GM23248 (cell line): ENCODE measurements around the gene ZDHHC5. TPM values are rescaled to one million over a fixed set of nuclear protein-coding genes. Genes with fewer than 3 reads are reported as not detected.
A peak's percentile ranks its signal among the peaks of the same experiment; 100 is the strongest.

Experiments
- DNase-seq: peaks from one replicate; pipeline ENCODE4 v3.0.0-alpha.2; 2015
- H2AFZ ChIP-seq: fragments of 200-600 bp; sonication (generic); 2 replicates; pipeline ENCODE4 v1.6.1; 2016; ENCODE audit warnings: antibody characterized with exemption
- H3F3A ChIP-seq: fragments of 200-600 bp; sonication (generic); 2 replicates; pipeline ENCODE4 v1.6.1; 2016; ENCODE audit warnings: mild to moderate bottlenecking, antibody characterized with exemption, mixed run types; ENCODE audit not compliant: insufficient read depth
- H3K27ac ChIP-seq: fragments of 200-600 bp; sonication (generic); 2 replicates; pipeline ENCODE4 v1.5.1; 2016; ENCODE audit warnings: mild to moderate bottlenecking
- H3K27me3 ChIP-seq: fragments of 200-600 bp; sonication (generic); replicated peaks from 2 replicates; pipeline ENCODE4 v1.6.1; 2016; ENCODE audit warnings: mild to moderate bottlenecking; ENCODE audit not compliant: insufficient read depth
- H3K36me3 ChIP-seq: fragments of 200-600 bp; sonication (generic); 2 replicates; pipeline ENCODE4 v1.6.1; 2016; ENCODE audit warnings: low read depth, mild to moderate bottlenecking
- H3K4me1 ChIP-seq: fragments of 200-600 bp; sonication (generic); 2 replicates; pipeline ENCODE4 v1.6.1; 2016; ENCODE audit warnings: mild to moderate bottlenecking; ENCODE audit not compliant: insufficient read depth
- H3K4me2 ChIP-seq: fragments of 200-600 bp; sonication (generic); one replicate; pipeline ENCODE4 v1.6.1; 2016; ENCODE audit warnings: mild to moderate bottlenecking; ENCODE audit not compliant: unreplicated experiment
- H3K4me3 ChIP-seq: fragments of 200-600 bp; sonication (generic); 2 replicates; pipeline ENCODE4 v1.5.1; 2016; ENCODE audit warnings: mild to moderate bottlenecking
- H3K79me2 ChIP-seq: fragments of 200-600 bp; sonication (generic); 2 replicates; pipeline ENCODE4 v1.6.1; 2016; ENCODE audit warnings: mild to moderate bottlenecking; ENCODE audit not compliant: insufficient read depth
- H3K9ac ChIP-seq: fragments of 200-600 bp; sonication (generic); 2 replicates; pipeline ENCODE4 v1.6.1; 2016; ENCODE audit warnings: mild to moderate bottlenecking
- H3K9me2 ChIP-seq: fragments of 200-600 bp; sonication (generic); 2 replicates; pipeline ENCODE4 v1.6.1; 2016; ENCODE audit warnings: mixed run types, mild to moderate bottlenecking, moderate library complexity; ENCODE audit not compliant: insufficient read depth
- H3K9me3 ChIP-seq: fragments of 200-600 bp; sonication (generic); one replicate; pipeline ENCODE4 v1.6.1; 2017; ENCODE audit warnings: low read depth
- H4K20me1 ChIP-seq: fragments of 200-600 bp; sonication (generic); 2 replicates; pipeline ENCODE4 v1.6.0; 2016; ENCODE audit not compliant: insufficient read depth
- EZH2 ChIP-seq: fragments of 200-600 bp; sonication (generic); IDR thresholded peaks from 2 replicates; pipeline ENCODE4 v1.6.1; 2018; ENCODE audit warnings: antibody characterized with exemption, mild to moderate bottlenecking; ENCODE audit not compliant: insufficient read depth, poor library complexity, severe bottlenecking
- EZH2phosphoT487 ChIP-seq: fragments of 200-600 bp; sonication (generic); IDR thresholded peaks from 2 replicates; pipeline ENCODE4 v1.6.1; 2018; ENCODE audit warnings: antibody characterized with exemption, moderate library complexity, mild to moderate bottlenecking, low read depth; ENCODE audit not compliant: insufficient read depth
- WGBS, 2 experiments: methylation state at CpG; one replicate each; pipeline ENCODE4 v1.1.6; 2015 to 2017; ENCODE audit warnings: low lambda C conversion rate in 2 of 2, low coverage in 1 of 2; ENCODE audit errors: missing lambda C conversion rate in 2 of 2; 5-methylcytosine and 5-hydroxymethylcytosine counted together
- in situ Hi-C: fragments of 300-500 bp; cut with MboI; formaldehyde crosslinking; loops from 2 replicates; pipeline ENCODE4 v1.15.0; 2020
- polyA plus RNA-seq: library from polyadenylated mRNA; unstranded; fragments of >200 nt; fragmentation: Nextera tagmentation; extraction: Ambion mirVana; gene quantifications from 2 replicates; pipeline ENCODE4 v1.2.1, GENCODE V29; 2016
- total RNA-seq: library from RNA; depleted of rRNA; stranded (reverse); fragments of >200 nt; shearing (Covaris generic); gene quantifications from 2 replicates; pipeline ENCODE4 v1.2.3, GENCODE V29; 2014

Gene ZDHHC5
- total and polyA plus RNA-seq, 2 experiments from 2014 or later = 35.8 to 52.5 TPM

- DNase-seq = no peak
- peaks cover 71% of the 10 kb centered on the region for H3K79me2 ChIP-seq
- no peaks in the 10 kb centered on the region; the same call in 1 of the 2 replicates for H3K36me3 ChIP-seq
- H2AFZ ChIP-seq = no peak overlapping the region
- H3K9ac ChIP-seq = no peak overlapping the region
- H3F3A ChIP-seq = peaks cover 14% of the 10 kb centered on the region
- H3K27me3 ChIP-seq = no peaks in the 10 kb centered on the region
- TF ChIP-seq EZH2 (no peak), EZH2phosphoT487 (no peak)
- peaks cover 9% of the 10 kb centered on the region; the same call in 1 of the 2 replicates for H3K4me1 ChIP-seq
- H3K27ac ChIP-seq = no peak overlapping the region
- no peaks in the 10 kb centered on the region for H4K20me1 ChIP-seq
- H3K9me3 ChIP-seq = no peaks in the 10 kb centered on the region
- in situ Hi-C loops = no loop called here
- no peak overlapping the region for H3K4me3 ChIP-seq
- H3K4me2 ChIP-seq = no peak overlapping the region
- WGBS, 2 experiments = 70 to 74% methylated on average over 3 of the region's 3 CpGs
- no peaks in the 10 kb centered on the region for H3K9me2 ChIP-seq
These were observed 67.8 kb downstream of the ZDHHC5 start for GRCh38 chr11:57735619-57736298.

- in situ Hi-C loops = loop anchor here (10.0 kb wide), 1 partner anchor 773 kb away; no protein-coding TSS in a partner anchor
- Histone ChIP-seq H4K20me1 (no peaks in the 10 kb centered on the region), H3K9me3 (no peaks in the 10 kb centered on the region), H3K4me3 (peak within 1 kb of the TSS; percentile 87), H3K4me2 (peak within 1 kb of the TSS; percentile 100), H2AFZ (peak within 1 kb of the TSS; percentile 97), H3K36me3 (peaks cover 11% of the 10 kb centered on the region), H3K27ac (peak within 1 kb of the TSS; percentile 80), H3K9ac (peak within 1 kb of the TSS; percentile 93), H3K4me1 (peaks cover 11% of the 10 kb centered on the region), H3K27me3 (no peaks in the 10 kb centered on the region), H3F3A (peaks cover 16% of the 10 kb centered on the region), H3K9me2 (no peaks in the 10 kb centered on the region), H3K79me2 (peaks cover 42% of the 10 kb centered on the region)
- WGBS, 2 experiments = 1% methylated on average over 71 to 75 of the region's 75 CpGs
- TF ChIP-seq EZH2phosphoT487 = no peak
- no peak for TF ChIP-seq EZH2
- DNase-seq = peak; percentile 98
These were observed 73.5 kb downstream of the ZDHHC5 start, which contains the start of gene SELENOH for GRCh38 chr11:57741132-57742086. TSS of gene SELENOH (plus strand) at chr11:57741491. CDS start at chr11:57741596, 105 bp downstream.

- H3K36me3 ChIP-seq = peaks cover 11% of the 10 kb centered on the region
- WGBS, 2 experiments = 1 to 2% methylated on average over 10 of the region's 10 CpGs
- H3K9me2 ChIP-seq = no peaks in the 10 kb centered on the region
- H3K4me1 ChIP-seq = peaks cover 11% of the 10 kb centered on the region
- H3K27me3 ChIP-seq = no peaks in the 10 kb centered on the region
- in situ Hi-C loops = loop anchor here (10.0 kb wide), 1 partner anchor 773 kb away; no protein-coding TSS in a partner anchor
- peak overlapping the region; percentile 94 for H3K4me2 ChIP-seq
- H3K9ac ChIP-seq = peak overlapping the region; percentile 93
- H3K9me3 ChIP-seq = no peaks in the 10 kb centered on the region
- H3F3A ChIP-seq = peaks cover 16% of the 10 kb centered on the region
- no peak for TF ChIP-seq EZH2
- no peak for TF ChIP-seq EZH2phosphoT487
- H3K4me3 ChIP-seq = peak overlapping the region; percentile 87
- H2AFZ ChIP-seq = peak overlapping the region; percentile 97
- H3K79me2 ChIP-seq = peaks cover 35% of the 10 kb centered on the region
- no peak for DNase-seq
- peak overlapping the region; percentile 80 for H3K27ac ChIP-seq
- no peaks in the 10 kb centered on the region for H4K20me1 ChIP-seq
These were observed 74.2 kb downstream of the ZDHHC5 start for GRCh38 chr11:57742087-57742452.

- H3K4me2 ChIP-seq = no peak overlapping the region
- no peak overlapping the region for H3K9ac ChIP-seq
- no peaks in the 10 kb centered on the region for H3K27me3 ChIP-seq
- TF ChIP-seq EZH2 (no peak), EZH2phosphoT487 (no peak)
- DNase-seq = no peak
- no peak overlapping the region for H3K4me3 ChIP-seq
- no peaks in the 10 kb centered on the region for H3K9me2 ChIP-seq
- peaks cover 28% of the 10 kb centered on the region for H3F3A ChIP-seq
- H3K79me2 ChIP-seq = peaks cover 26% of the 10 kb centered on the region
- H3K36me3 ChIP-seq = peaks cover 11% of the 10 kb centered on the region
- H4K20me1 ChIP-seq = no peaks in the 10 kb centered on the region
- in situ Hi-C loops = loop anchor here (10.0 kb wide), 1 partner anchor 770 kb away; no protein-coding TSS in a partner anchor
- H3K27ac ChIP-seq = no peak overlapping the region
- WGBS, 2 experiments = 39 to 48% methylated on average over 2 of the region's 2 CpGs
- no peaks in the 10 kb centered on the region for H3K9me3 ChIP-seq
- no peak overlapping the region for H2AFZ ChIP-seq
- peaks cover 11% of the 10 kb centered on the region for H3K4me1 ChIP-seq
These were observed 76.4 kb downstream of the ZDHHC5 start for GRCh38 chr11:57744357-57744756.
